Skeletal muscle tissue (tissue), 4 donors: ENCODE measurements around the gene USP13. TPM values are rescaled to one million over a fixed set of nuclear protein-coding genes. Genes with fewer than 3 reads are reported as not detected.
A peak's percentile ranks its signal among the peaks of the same experiment; 100 is the strongest.

Source experiments
- H3K27ac ChIP-seq: one replicate; pipeline ENCODE4 v1.7.0; 2013; ENCODE audit warnings: mild to moderate bottlenecking, low read depth, low read length, inconsistent platforms
- H3K27me3 ChIP-seq, 3 donors: one replicate each; pipeline ENCODE4 v1.7.0; 2013; ENCODE audit warnings: low read length in 3 of 3; ENCODE audit not compliant: control insufficient read depth in 3 of 3, insufficient read depth in 3 of 3
- H3K36me3 ChIP-seq, 3 donors: one replicate each; pipeline ENCODE4 v1.7.0; 2013; ENCODE audit warnings: low read length in 3 of 3; ENCODE audit not compliant: control insufficient read depth in 3 of 3, insufficient read depth in 3 of 3
- H3K4me1 ChIP-seq, 3 donors: one replicate each; pipeline ENCODE4 v1.7.0; 2013; ENCODE audit warnings: low read length in 3 of 3, mild to moderate bottlenecking in 3 of 3; ENCODE audit not compliant: control insufficient read depth in 3 of 3, insufficient read depth in 3 of 3
- H3K4me3 ChIP-seq, 3 donors: one replicate each; pipeline ENCODE4 v1.7.0; 2013; ENCODE audit warnings: low read length in 3 of 3
- H3K9ac ChIP-seq, 3 donors: one replicate each; pipeline ENCODE4 v1.7.0; 2013; ENCODE audit warnings: low read length in 3 of 3, mild to moderate bottlenecking in 3 of 3, moderate library complexity in 2 of 3, low read depth in 1 of 3
- H3K9me3 ChIP-seq, 3 donors: one replicate each; pipeline ENCODE4 v1.7.0; 2013; ENCODE audit warnings: low read length in 3 of 3; ENCODE audit not compliant: control insufficient read depth in 3 of 3
- total RNA-seq: library from RNA; depleted of rRNA; stranded (reverse); fragments of >200 nt; gene quantifications from one replicate; pipeline ENCODE4 v1.2.3, GENCODE V29; 2014
- donor health status: Osteomylitis.

USP13 gene
- total RNA-seq, 1 donor from 2014 or later: 26.1 TPM

GRCh38 chr3:179710079-179710478 lies 57.2 kb downstream of the USP13 start:
- Histone ChIP-seq H3K27me3 (no peaks in the 10 kb centered on the region), H3K4me1 (peaks cover 43 to 55% (median 47%) of the 10 kb centered on the region in 3 donors), H3K9me3 (no peaks in the 10 kb centered on the region), H3K9ac (no peak overlapping the region), H3K27ac (peak overlapping the region; percentile 54), H3K4me3 (no peak overlapping the region), H3K36me3 (peaks cover 8 to 18% (median 10%) of the 10 kb centered on the region in 3 donors)

DNA sequence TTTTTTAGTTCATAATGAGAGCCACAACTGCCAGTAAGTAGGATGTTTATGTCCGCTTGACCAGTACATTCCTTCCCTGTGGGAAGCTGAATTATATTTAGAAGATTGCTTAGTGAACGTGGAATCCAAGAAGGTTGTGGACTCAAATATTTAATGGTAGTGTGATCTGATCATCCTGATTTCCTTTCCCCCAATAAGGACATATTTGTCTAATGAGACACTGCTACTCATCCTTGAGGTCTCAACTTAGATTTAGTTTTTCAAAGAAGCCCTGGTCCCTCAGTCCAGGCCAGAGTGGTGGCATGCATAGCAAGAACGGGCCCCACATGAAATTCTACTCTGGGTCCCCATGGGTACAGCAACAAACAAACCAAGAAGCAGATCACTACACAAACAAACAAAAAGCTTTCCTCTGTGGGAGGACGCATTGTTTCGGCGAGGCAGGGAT lies 60.8 kb downstream of the USP13 start:
- no peaks in the 10 kb centered on the region for H3K9me3 ChIP-seq
- H3K36me3 ChIP-seq: peaks cover 3 to 9% (median 4%) of the 10 kb centered on the region in 3 donors
- peak overlapping the region in 2 of 3 donors; percentile 35 to 69 for H3K9ac ChIP-seq
- no peaks in the 10 kb centered on the region for H3K27me3 ChIP-seq
- H3K27ac ChIP-seq: peak overlapping the region; percentile 81
- peak overlapping the region in 1 of 3 donors; percentile 42 for H3K4me3 ChIP-seq
- peaks cover 29 to 41% (median 36%) of the 10 kb centered on the region in 3 donors for H3K4me1 ChIP-seq

- Histone ChIP-seq H3K9ac (no peak overlapping the region), H3K36me3 (peaks cover 2 to 6% (median 3%) of the 10 kb centered on the region in 3 donors), H3K4me3 (no peak overlapping the region), H3K4me1 (peaks cover 20 to 32% (median 24%) of the 10 kb centered on the region in 3 donors), H3K27me3 (no peaks in the 10 kb centered on the region), H3K9me3 (no peaks in the 10 kb centered on the region), H3K27ac (peak overlapping the region; percentile 66)
Measured at GRCh38 chr3:179715582-179715981, 62.7 kb downstream of the USP13 start.

DNA sequence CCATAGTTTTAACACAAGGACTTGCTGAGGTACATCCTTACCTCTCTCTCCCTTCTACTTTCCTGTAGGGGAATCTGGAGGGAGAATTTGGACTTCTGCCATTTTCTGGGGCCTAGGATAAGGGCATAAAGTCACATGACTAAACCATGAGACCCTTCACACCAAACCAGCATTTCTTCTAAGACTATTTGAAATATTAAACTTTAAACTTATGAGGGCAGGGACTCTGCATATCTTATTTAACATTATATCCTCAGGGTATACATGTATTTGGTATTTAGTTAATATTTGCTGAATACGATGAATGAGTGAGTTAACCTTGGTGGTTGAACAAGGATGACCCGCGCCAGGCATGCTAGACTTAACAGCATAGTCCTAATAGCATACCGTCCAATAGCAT lies 63.4 kb downstream of the USP13 start:
- Histone ChIP-seq H3K9me3 (no peaks in the 10 kb centered on the region), H3K27me3 (no peaks in the 10 kb centered on the region), H3K4me3 (no peak overlapping the region), H3K27ac (peak overlapping the region; percentile 66), H3K9ac (no peak overlapping the region), H3K4me1 (peaks cover 17 to 29% (median 21%) of the 10 kb centered on the region in 3 donors), H3K36me3 (peaks cover under 1 to 8% (median 4%) of the 10 kb centered on the region in 3 donors)

DNA sequence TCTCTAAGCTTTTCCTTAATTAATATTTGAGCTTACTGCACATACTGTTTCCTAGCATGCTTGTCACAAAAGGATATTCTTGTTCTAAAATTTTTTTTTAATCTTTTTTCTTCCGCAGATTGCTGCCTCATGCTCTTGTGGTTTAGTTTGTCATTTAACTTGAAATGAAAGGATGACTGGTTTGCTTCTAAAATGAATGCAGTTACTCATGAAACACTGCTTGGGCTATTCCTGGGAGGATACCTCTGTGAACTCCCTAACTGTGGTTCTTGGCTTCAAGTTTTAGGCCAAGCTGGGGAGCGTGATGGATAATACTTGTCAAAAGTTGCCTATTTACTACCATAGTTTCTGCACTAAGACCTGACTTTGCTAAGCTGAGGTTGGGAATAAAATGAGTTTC lies 64.0 kb downstream of the USP13 start:
- Histone ChIP-seq H3K9me3 (no peaks in the 10 kb centered on the region), H3K4me3 (no peak overlapping the region), H3K27ac (peak overlapping the region; percentile 66), H3K9ac (peak overlapping the region in 1 of 3 donors; percentile 14), H3K36me3 (peaks cover 5 to 12% (median 6%) of the 10 kb centered on the region in 3 donors), H3K4me1 (peaks cover 17 to 29% (median 21%) of the 10 kb centered on the region in 3 donors), H3K27me3 (no peaks in the 10 kb centered on the region)

GRCh38 chr3:179717219-179717618 lies 64.4 kb downstream of the USP13 start:
- Histone ChIP-seq H3K9ac (no peak overlapping the region), H3K27ac (peak overlapping the region; percentile 66), H3K4me1 (peaks cover 17 to 29% (median 21%) of the 10 kb centered on the region in 3 donors), H3K27me3 (no peaks in the 10 kb centered on the region), H3K36me3 (peaks cover 8 to 12% (median 8%) of the 10 kb centered on the region in 3 donors), H3K4me3 (no peak overlapping the region), H3K9me3 (no peaks in the 10 kb centered on the region)

- Histone ChIP-seq H3K4me3 (no peak overlapping the region), H3K9me3 (no peaks in the 10 kb centered on the region), H3K27ac (no peak overlapping the region), H3K4me1 (peaks cover 6 to 19% (median 8%) of the 10 kb centered on the region in 3 donors), H3K36me3 (peaks cover 11 to 20% (median 17%) of the 10 kb centered on the region in 3 donors), H3K9ac (peak overlapping the region in 1 of 3 donors; percentile 10), H3K27me3 (no peaks in the 10 kb centered on the region)
Measured at GRCh38 chr3:179719048-179719734, 66.4 kb downstream of the USP13 start.

- H3K36me3 ChIP-seq: peaks cover 11 to 20% (median 17%) of the 10 kb centered on the region in 3 donors
- H3K27ac ChIP-seq: no peak overlapping the region
- H3K4me3 ChIP-seq: no peak overlapping the region
- H3K4me1 ChIP-seq: peaks cover 4 to 16% (median 7%) of the 10 kb centered on the region in 3 donors
- no peak overlapping the region for H3K9ac ChIP-seq
- no peaks in the 10 kb centered on the region for H3K9me3 ChIP-seq
- H3K27me3 ChIP-seq: no peaks in the 10 kb centered on the region
Measured at GRCh38 chr3:179720196-179720595, 67.4 kb downstream of the USP13 start.

DNA sequence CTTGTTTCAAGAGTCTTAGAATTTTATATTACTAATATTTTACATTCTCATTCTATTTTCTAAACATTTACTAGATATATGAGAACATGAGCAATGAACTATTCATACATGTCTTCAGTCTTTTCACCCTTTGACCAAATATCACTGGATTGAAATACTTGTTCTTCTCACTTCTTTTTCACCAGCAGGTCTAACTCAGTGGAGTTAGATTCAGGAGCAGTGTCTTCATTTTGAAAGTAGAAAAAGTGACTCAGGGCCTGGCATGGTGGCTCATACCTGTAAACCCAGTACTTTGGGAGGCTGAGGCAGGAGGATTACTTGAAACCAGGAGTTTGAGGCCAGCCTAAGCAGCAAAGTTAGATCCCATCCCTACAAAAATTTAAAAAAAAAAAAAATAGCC lies 70.8 kb downstream of the USP13 start:
- H3K27me3 ChIP-seq: no peaks in the 10 kb centered on the region
- H3K9me3 ChIP-seq: no peaks in the 10 kb centered on the region
- no peak overlapping the region for H3K27ac ChIP-seq
- peaks cover 5 to 14% (median 10%) of the 10 kb centered on the region in 3 donors for H3K4me1 ChIP-seq
- peaks cover 11 to 20% (median 17%) of the 10 kb centered on the region in 3 donors for H3K36me3 ChIP-seq
- no peak overlapping the region for H3K4me3 ChIP-seq
- H3K9ac ChIP-seq: no peak overlapping the region

- H3K4me3 ChIP-seq: no peak overlapping the region
- H3K9ac ChIP-seq: no peak overlapping the region
- peak overlapping the region; percentile 68 for H3K27ac ChIP-seq
- peaks cover 11 to 17% (median 13%) of the 10 kb centered on the region in 3 donors for H3K36me3 ChIP-seq
- no peaks in the 10 kb centered on the region for H3K9me3 ChIP-seq
- peaks cover 14 to 32% (median 27%) of the 10 kb centered on the region in 3 donors for H3K4me1 ChIP-seq
- H3K27me3 ChIP-seq: no peaks in the 10 kb centered on the region
Measured at GRCh38 chr3:179726075-179726699, 73.3 kb downstream of the USP13 start.
